WTC11 (cell line): ENCODE results near the gene GPN3. TPM values are rescaled to one million over a fixed set of nuclear protein-coding genes. Genes with fewer than 3 reads are reported as not detected.

ENCODE experiments used
- ATAC-seq: fragments of 200-7000 bp; cut with Tn5 transposase; 2 replicates; pipeline ENCODE4 v1.10.0; 2021; ENCODE audit warnings: mild to moderate bottlenecking, moderate library complexity
- CTCF ChIA-PET: fragments of 300-600 bp; sonication (Branson Sonifier 250); formaldehyde crosslinking; loops from one replicate; lab custom pipeline; 2021; ENCODE audit warnings: antibody characterized with exemption; lab: Charles Lee
- POLR2A ChIA-PET: fragments of 350-600 bp; sonication (Branson Sonifier 250); formaldehyde crosslinking; loops from one replicate; lab custom pipeline; 2021; ENCODE audit warnings: antibody characterized with exemption; lab: Charles Lee
- DNase-seq: peaks from one replicate; pipeline ENCODE4 v3.0.0; 2021; ENCODE audit warnings: low spot score
- H3K27ac Mint-ChIP-seq: 2 replicates; pipeline ENCODE4 v1.8.0; 2021; ENCODE audit warnings: mixed read lengths
- H3K27me3 Mint-ChIP-seq: 2 replicates; pipeline ENCODE4 v1.8.0; 2021; ENCODE audit warnings: low read depth, mild to moderate bottlenecking, moderate library complexity, mixed read lengths
- H3K36me3 Mint-ChIP-seq: 2 replicates; pipeline ENCODE4 v1.8.0; 2021; ENCODE audit warnings: mixed read lengths
- H3K4me1 Mint-ChIP-seq: 2 replicates; pipeline ENCODE4 v1.8.0; 2022; ENCODE audit warnings: mixed read lengths
- H3K4me3 Mint-ChIP-seq: 2 replicates; pipeline ENCODE4 v1.8.0; 2021; ENCODE audit warnings: mild to moderate bottlenecking, moderate library complexity, mixed read lengths
- H3K9me3 Mint-ChIP-seq: 2 replicates; pipeline ENCODE4 v1.8.0; 2021; ENCODE audit warnings: mixed read lengths
- ATF2 ChIP-seq: sonication (generic); formaldehyde crosslinking; IDR thresholded peaks from 2 replicates; pipeline ENCODE4 v1.8.1; 2022; ENCODE audit warnings: low read depth, missing genetic modification reagents, borderline replicate concordance
- ESRRA ChIP-seq: sonication (generic); formaldehyde crosslinking; IDR thresholded peaks from 2 replicates; pipeline ENCODE4 v1.8.1; 2022; ENCODE audit warnings: mild to moderate bottlenecking, missing genetic modification reagents, borderline replicate concordance
- GTF2I ChIP-seq: fragments of 250-450 bp; sonication (Bioruptor Pico); conservative IDR thresholded peaks from 2 replicates; pipeline ENCODE4 v1.4.0; 2021; ENCODE audit warnings: mild to moderate bottlenecking
- HMGXB4 ChIP-seq: sonication (generic); formaldehyde crosslinking; IDR thresholded peaks from 2 replicates; pipeline ENCODE4 v1.8.1; 2023; ENCODE audit warnings: mild to moderate bottlenecking, moderate library complexity, missing genetic modification reagents
- IRF2 ChIP-seq: sonication (generic); formaldehyde crosslinking; IDR thresholded peaks from 2 replicates; pipeline ENCODE4 v1.8.0; 2022; ENCODE audit warnings: low read depth, missing genetic modification reagents, borderline replicate concordance
- JUN ChIP-seq: sonication (generic); formaldehyde crosslinking; IDR thresholded peaks from 2 replicates; pipeline ENCODE4 v1.8.0; 2023; ENCODE audit warnings: mild to moderate bottlenecking, missing genetic modification reagents
- NFE2L1 ChIP-seq: sonication (generic); formaldehyde crosslinking; IDR thresholded peaks from 2 replicates; pipeline ENCODE4 v1.8.1; 2023; ENCODE audit warnings: missing genetic modification reagents
- NR2C2 ChIP-seq: sonication (generic); formaldehyde crosslinking; IDR thresholded peaks from 2 replicates; pipeline ENCODE4 v1.8.0; 2022; ENCODE audit warnings: mild to moderate bottlenecking, missing genetic modification reagents
- OVOL2 ChIP-seq: fragments of 250-450 bp; sonication (Bioruptor Pico); IDR thresholded peaks from 2 replicates; pipeline ENCODE4 v1.9.0; 2021; ENCODE audit warnings: mild to moderate bottlenecking, borderline replicate concordance
- SMAD3 ChIP-seq: sonication (generic); formaldehyde crosslinking; IDR thresholded peaks from 2 replicates; pipeline ENCODE4 v1.8.0; 2022; ENCODE audit warnings: missing genetic modification reagents, mild to moderate bottlenecking, borderline replicate concordance
- TEAD1 ChIP-seq: sonication (generic); formaldehyde crosslinking; IDR thresholded peaks from 2 replicates; pipeline ENCODE4 v1.8.0; 2022; ENCODE audit warnings: mild to moderate bottlenecking, missing genetic modification reagents
- TEAD4 ChIP-seq: sonication (generic); formaldehyde crosslinking; IDR thresholded peaks from 2 replicates; pipeline ENCODE4 v1.8.0; 2022; ENCODE audit warnings: mild to moderate bottlenecking, missing genetic modification reagents
- ZNF219 ChIP-seq: sonication (generic); formaldehyde crosslinking; IDR thresholded peaks from 2 replicates; pipeline ENCODE4 v1.8.0; 2023; ENCODE audit warnings: missing genetic modification reagents, mild to moderate bottlenecking, borderline replicate concordance
- total RNA-seq: library from RNA; stranded (reverse); gene quantifications from 3 replicates; pipeline ENCODE4 v1.2.3, GENCODE V29; 2021
- TF ChIP-seq, protein P1 (sequence below): sonication (generic); formaldehyde crosslinking; IDR thresholded peaks from 2 replicates; pipeline ENCODE4 v1.8.0; 2022; ENCODE audit warnings: mild to moderate bottlenecking, missing genetic modification reagents
- TF ChIP-seq, protein P2 (sequence below): sonication (generic); formaldehyde crosslinking; IDR thresholded peaks from 2 replicates; pipeline ENCODE4 v1.8.0; 2022; ENCODE audit warnings: mild to moderate bottlenecking, missing genetic modification reagents
- TF ChIP-seq, protein P3 (sequence below): sonication (generic); formaldehyde crosslinking; IDR thresholded peaks from 2 replicates; pipeline ENCODE4 v1.8.1; 2022; ENCODE audit warnings: low read depth, mild to moderate bottlenecking, moderate library complexity, missing genetic modification reagents, borderline replicate concordance
- TF ChIP-seq, protein P4 (sequence below): sonication (generic); formaldehyde crosslinking; IDR thresholded peaks from 2 replicates; pipeline ENCODE4 v1.8.0; 2022; ENCODE audit warnings: mild to moderate bottlenecking, missing genetic modification reagents
- TF ChIP-seq, protein P5 (sequence below): sonication (generic); formaldehyde crosslinking; conservative IDR thresholded peaks from 2 replicates; pipeline ENCODE4 v1.8.1; 2023; ENCODE audit warnings: mild to moderate bottlenecking, low read depth, missing genetic modification reagents, moderate library complexity
- TF ChIP-seq, protein P6 (sequence below): sonication (generic); formaldehyde crosslinking; IDR thresholded peaks from 2 replicates; pipeline ENCODE4 v1.8.0; 2023; ENCODE audit warnings: mild to moderate bottlenecking, missing genetic modification reagents
- TF ChIP-seq, protein P7 (sequence below): fragments of 250-450 bp; sonication (Bioruptor Pico); IDR thresholded peaks from 2 replicates; pipeline ENCODE4 v1.8.0; 2021; ENCODE audit warnings: mild to moderate bottlenecking

Gene GPN3
- total RNA-seq, 1 experiment from 2014 or later, result 46.4 TPM

DNA sequence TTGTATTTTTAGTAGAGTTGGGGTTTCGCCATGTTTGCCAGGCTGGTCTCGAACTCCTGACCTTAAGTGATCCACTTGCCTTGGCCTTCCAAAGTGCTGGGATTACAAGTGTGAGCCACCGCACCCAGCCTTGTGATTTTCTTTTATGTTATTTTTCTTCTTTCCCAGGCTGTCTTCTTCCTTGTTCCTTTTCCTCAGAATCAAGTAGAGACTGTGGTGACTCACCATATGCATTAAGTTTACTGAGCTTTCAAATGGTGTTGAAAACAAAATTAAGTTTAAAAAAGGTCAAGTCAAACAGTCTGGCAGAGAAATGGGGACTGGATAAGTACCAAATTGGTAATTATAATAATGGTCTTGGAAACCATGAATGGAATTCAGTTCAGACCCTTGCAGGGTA lies 23.6 kb downstream of the GPN3 start:
- Mint-ChIP-seq H3K4me1 (0 out of 2 replicates have a peak, but pooled peaks cover 5% of the 10 kb centered on the region), H3K27me3 (no peaks in the 10 kb centered on the region), H3K4me3 (no peak overlapping the region), H3K27ac (no peak overlapping the region), H3K9me3 (no peaks in the 10 kb centered on the region), H3K36me3 (peaks cover 30% of the 10 kb centered on the region)
- ChIA-PET POLR2A (no interaction called here), CTCF (no interaction called here)
- no peak for TF ChIP-seq SMAD3
- no peak for TF ChIP-seq TEAD1 (CRISPR knock-in tag)
- no peak for TF ChIP-seq IRF2 (CRISPR knock-in tag)
- TF ChIP-seq JUN (CRISPR knock-in tag), result no peak
- no peak for TF ChIP-seq NR2C2
- TF ChIP-seq ATF2 (CRISPR knock-in tag), result no peak
- TF ChIP-seq ZNF219 (CRISPR knock-in tag), result no peak
- TF ChIP-seq NFE2L1 (CRISPR knock-in tag), result no peak
- TF ChIP-seq HMGXB4 (CRISPR knock-in tag), result no peak
- TF ChIP-seq, protein P1, sequence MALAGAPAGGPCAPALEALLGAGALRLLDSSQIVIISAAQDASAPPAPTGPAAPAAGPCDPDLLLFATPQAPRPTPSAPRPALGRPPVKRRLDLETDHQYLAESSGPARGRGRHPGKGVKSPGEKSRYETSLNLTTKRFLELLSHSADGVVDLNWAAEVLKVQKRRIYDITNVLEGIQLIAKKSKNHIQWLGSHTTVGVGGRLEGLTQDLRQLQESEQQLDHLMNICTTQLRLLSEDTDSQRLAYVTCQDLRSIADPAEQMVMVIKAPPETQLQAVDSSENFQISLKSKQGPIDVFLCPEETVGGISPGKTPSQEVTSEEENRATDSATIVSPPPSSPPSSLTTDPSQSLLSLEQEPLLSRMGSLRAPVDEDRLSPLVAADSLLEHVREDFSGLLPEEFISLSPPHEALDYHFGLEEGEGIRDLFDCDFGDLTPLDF (CRISPR knock-in tag), result no peak
- TF ChIP-seq, protein P2, sequence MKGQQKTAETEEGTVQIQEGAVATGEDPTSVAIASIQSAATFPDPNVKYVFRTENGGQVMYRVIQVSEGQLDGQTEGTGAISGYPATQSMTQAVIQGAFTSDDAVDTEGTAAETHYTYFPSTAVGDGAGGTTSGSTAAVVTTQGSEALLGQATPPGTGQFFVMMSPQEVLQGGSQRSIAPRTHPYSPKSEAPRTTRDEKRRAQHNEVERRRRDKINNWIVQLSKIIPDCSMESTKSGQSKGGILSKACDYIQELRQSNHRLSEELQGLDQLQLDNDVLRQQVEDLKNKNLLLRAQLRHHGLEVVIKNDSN (CRISPR knock-in tag), result no peak
- TF ChIP-seq TEAD4 (CRISPR knock-in tag), result no peak
- TF ChIP-seq, protein P3, sequence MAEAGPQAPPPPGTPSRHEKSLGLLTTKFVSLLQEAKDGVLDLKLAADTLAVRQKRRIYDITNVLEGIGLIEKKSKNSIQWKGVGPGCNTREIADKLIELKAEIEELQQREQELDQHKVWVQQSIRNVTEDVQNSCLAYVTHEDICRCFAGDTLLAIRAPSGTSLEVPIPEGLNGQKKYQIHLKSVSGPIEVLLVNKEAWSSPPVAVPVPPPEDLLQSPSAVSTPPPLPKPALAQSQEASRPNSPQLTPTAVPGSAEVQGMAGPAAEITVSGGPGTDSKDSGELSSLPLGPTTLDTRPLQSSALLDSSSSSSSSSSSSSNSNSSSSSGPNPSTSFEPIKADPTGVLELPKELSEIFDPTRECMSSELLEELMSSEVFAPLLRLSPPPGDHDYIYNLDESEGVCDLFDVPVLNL, result no peak
- TF ChIP-seq, protein P4, sequence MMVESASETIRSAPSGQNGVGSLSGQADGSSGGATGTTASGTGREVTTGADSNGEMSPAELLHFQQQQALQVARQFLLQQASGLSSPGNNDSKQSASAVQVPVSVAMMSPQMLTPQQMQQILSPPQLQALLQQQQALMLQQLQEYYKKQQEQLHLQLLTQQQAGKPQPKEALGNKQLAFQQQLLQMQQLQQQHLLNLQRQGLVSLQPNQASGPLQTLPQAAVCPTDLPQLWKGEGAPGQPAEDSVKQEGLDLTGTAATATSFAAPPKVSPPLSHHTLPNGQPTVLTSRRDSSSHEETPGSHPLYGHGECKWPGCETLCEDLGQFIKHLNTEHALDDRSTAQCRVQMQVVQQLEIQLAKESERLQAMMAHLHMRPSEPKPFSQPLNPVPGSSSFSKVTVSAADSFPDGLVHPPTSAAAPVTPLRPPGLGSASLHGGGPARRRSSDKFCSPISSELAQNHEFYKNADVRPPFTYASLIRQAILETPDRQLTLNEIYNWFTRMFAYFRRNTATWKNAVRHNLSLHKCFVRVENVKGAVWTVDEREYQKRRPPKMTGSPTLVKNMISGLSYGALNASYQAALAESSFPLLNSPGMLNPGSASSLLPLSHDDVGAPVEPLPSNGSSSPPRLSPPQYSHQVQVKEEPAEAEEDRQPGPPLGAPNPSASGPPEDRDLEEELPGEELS (CRISPR knock-in tag), result no peak
- no peak for TF ChIP-seq OVOL2 (CRISPR knock-in tag)
- TF ChIP-seq GTF2I, result no peak
- no peak for TF ChIP-seq ESRRA
- DNase-seq (no peak), ATAC-seq (no peak)

DNA sequence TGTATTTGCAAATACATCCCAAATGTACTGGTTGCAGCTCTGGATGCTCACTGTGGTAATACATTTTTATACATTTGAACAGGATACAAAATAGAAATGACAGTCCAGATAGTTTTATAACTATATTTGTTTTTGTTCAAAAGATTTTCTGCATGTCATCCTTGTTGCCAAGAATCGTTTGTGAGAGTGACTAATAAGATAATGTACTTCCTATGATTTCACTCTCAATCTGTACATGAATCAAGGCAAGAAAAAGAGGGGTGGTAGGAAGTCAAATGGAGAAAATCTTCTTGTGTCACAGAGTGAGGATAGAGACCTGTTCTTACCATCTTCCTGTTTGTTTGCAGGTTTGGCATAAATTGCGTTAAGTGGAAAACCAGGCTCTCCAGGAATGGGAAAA lies 31.8 kb downstream of the GPN3 start:
- ChIA-PET POLR2A (interaction anchor here (0.6 kb wide), 1 partner anchor 67 kb away, joined by 5 read pairs; no protein-coding TSS in a partner anchor), CTCF (no interaction called here)
- Mint-ChIP-seq H3K9me3 (no peaks in the 10 kb centered on the region), H3K4me3 (no peak overlapping the region), H3K27me3 (no peaks in the 10 kb centered on the region), H3K36me3 (peaks cover 51% of the 10 kb centered on the region), H3K4me1 (no peaks in the 10 kb centered on the region), H3K27ac (no peak overlapping the region)
- ATAC-seq (no peak), DNase-seq (no peak)
- TF ChIP-seq SMAD3, result no peak
- no peak for TF ChIP-seq JUN (CRISPR knock-in tag)
- TF ChIP-seq, protein P5, sequence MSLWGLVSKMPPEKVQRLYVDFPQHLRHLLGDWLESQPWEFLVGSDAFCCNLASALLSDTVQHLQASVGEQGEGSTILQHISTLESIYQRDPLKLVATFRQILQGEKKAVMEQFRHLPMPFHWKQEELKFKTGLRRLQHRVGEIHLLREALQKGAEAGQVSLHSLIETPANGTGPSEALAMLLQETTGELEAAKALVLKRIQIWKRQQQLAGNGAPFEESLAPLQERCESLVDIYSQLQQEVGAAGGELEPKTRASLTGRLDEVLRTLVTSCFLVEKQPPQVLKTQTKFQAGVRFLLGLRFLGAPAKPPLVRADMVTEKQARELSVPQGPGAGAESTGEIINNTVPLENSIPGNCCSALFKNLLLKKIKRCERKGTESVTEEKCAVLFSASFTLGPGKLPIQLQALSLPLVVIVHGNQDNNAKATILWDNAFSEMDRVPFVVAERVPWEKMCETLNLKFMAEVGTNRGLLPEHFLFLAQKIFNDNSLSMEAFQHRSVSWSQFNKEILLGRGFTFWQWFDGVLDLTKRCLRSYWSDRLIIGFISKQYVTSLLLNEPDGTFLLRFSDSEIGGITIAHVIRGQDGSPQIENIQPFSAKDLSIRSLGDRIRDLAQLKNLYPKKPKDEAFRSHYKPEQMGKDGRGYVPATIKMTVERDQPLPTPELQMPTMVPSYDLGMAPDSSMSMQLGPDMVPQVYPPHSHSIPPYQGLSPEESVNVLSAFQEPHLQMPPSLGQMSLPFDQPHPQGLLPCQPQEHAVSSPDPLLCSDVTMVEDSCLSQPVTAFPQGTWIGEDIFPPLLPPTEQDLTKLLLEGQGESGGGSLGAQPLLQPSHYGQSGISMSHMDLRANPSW, result no peak
- TF ChIP-seq, protein P6, sequence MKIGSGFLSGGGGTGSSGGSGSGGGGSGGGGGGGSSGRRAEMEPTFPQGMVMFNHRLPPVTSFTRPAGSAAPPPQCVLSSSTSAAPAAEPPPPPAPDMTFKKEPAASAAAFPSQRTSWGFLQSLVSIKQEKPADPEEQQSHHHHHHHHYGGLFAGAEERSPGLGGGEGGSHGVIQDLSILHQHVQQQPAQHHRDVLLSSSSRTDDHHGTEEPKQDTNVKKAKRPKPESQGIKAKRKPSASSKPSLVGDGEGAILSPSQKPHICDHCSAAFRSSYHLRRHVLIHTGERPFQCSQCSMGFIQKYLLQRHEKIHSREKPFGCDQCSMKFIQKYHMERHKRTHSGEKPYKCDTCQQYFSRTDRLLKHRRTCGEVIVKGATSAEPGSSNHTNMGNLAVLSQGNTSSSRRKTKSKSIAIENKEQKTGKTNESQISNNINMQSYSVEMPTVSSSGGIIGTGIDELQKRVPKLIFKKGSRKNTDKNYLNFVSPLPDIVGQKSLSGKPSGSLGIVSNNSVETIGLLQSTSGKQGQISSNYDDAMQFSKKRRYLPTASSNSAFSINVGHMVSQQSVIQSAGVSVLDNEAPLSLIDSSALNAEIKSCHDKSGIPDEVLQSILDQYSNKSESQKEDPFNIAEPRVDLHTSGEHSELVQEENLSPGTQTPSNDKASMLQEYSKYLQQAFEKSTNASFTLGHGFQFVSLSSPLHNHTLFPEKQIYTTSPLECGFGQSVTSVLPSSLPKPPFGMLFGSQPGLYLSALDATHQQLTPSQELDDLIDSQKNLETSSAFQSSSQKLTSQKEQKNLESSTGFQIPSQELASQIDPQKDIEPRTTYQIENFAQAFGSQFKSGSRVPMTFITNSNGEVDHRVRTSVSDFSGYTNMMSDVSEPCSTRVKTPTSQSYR (CRISPR knock-in tag), result no peak
- TF ChIP-seq IRF2 (CRISPR knock-in tag), result no peak
- TF ChIP-seq, protein P7, sequence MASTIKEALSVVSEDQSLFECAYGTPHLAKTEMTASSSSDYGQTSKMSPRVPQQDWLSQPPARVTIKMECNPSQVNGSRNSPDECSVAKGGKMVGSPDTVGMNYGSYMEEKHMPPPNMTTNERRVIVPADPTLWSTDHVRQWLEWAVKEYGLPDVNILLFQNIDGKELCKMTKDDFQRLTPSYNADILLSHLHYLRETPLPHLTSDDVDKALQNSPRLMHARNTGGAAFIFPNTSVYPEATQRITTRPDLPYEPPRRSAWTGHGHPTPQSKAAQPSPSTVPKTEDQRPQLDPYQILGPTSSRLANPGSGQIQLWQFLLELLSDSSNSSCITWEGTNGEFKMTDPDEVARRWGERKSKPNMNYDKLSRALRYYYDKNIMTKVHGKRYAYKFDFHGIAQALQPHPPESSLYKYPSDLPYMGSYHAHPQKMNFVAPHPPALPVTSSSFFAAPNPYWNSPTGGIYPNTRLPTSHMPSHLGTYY, result no peak
